Gastroesophageal sphincter (tissue), 4 donors: ENCODE data around the gene SGPP2. TPM values are rescaled to one million over a fixed set of nuclear protein-coding genes. Genes with fewer than 3 reads are reported as not detected.
"Not testable (repeated sequence)": the region's sequence is repeated elsewhere in the genome, so short reads cannot be mapped to it uniquely, and the experiment has no call there.

Experiments used
- ATAC-seq: fragments of 150-250 bp; one replicate; pipeline ENCODE4 v1.9.1; 2016; ENCODE audit warnings: mild to moderate bottlenecking, moderate library complexity
- H3K27ac ChIP-seq, 4 donors: fragments of 200-600 bp; sonication (generic) in 3 of 4; 1 replicate in 3 of 4; 2 replicates in 1 of 4; pipeline ENCODE4 v1.5.1; 2016 to 2019
- H3K27me3 ChIP-seq: fragments of 200-600 bp; sonication (generic); one replicate; pipeline ENCODE4 v1.5.1; 2019
- H3K36me3 ChIP-seq, 2 donors: fragments of 200-600 bp; sonication (generic); one replicate each; pipeline ENCODE4 v1.5.1; 2019; ENCODE audit warnings: control low read depth in 1 of 2
- H3K4me1 ChIP-seq, 3 donors: fragments of 200-600 bp; sonication (generic); 1 replicate in 2 of 3; 2 replicates in 1 of 3; pipeline ENCODE4 v1.5.1; 2016 to 2019; ENCODE audit warnings: control low read depth in 2 of 3
- H3K4me3 ChIP-seq, 2 donors: fragments of 200-600 bp; sonication (generic); one replicate each; pipeline ENCODE4 v1.5.1; 2019; ENCODE audit warnings: mild to moderate bottlenecking in 1 of 2, moderate library complexity in 1 of 2
- H3K9me3 ChIP-seq, 3 donors: fragments of 200-600 bp; sonication (generic); one replicate each; pipeline ENCODE4 v1.5.1; 2017 to 2019; ENCODE audit warnings: control low read depth in 2 of 3
- CTCF ChIP-seq, 4 experiments: fragments of 200-600 bp in 2 of 4; fragments of 450-650 bp in 2 of 4; sonication (generic) in 1 of 4; IDR thresholded peaks; one replicate each; pipeline ENCODE4 v1.5.1; 2017 to 2019; ENCODE audit warnings: antibody characterized with exemption in 4 of 4, mild to moderate bottlenecking in 2 of 4, moderate library complexity in 2 of 4
- EP300 ChIP-seq: sonication (generic); formaldehyde crosslinking; IDR thresholded peaks from one replicate; pipeline ENCODE4 v1.6.1; 2017; ENCODE audit warnings: antibody characterized with exemption, mild to moderate bottlenecking
- POLR2A ChIP-seq, 2 donors: fragments of 450-650 bp; IDR thresholded peaks; one replicate each; pipeline ENCODE4 v1.6.1; 2017; ENCODE audit warnings: antibody characterized with exemption in 2 of 2, mild to moderate bottlenecking in 2 of 2, moderate library complexity in 1 of 2
- POLR2AphosphoS5 ChIP-seq: sonication (generic); formaldehyde crosslinking; IDR thresholded peaks from one replicate; pipeline ENCODE4 v1.6.1; 2017; ENCODE audit warnings: antibody characterized with exemption
- WGBS, 2 donors: methylation state at CpG; one replicate each; pipeline ENCODE4 v1.1.5; 2018; ENCODE audit warnings: low coverage in 1 of 2; 5-methylcytosine and 5-hydroxymethylcytosine counted together
- total RNA-seq, 4 donors: library from RNA; depleted of rRNA; stranded (reverse); fragments of >200 nt; gene quantifications; one replicate each; pipeline ENCODE4 v1.1.0, GENCODE V29; 2016

SGPP2 gene
- total RNA-seq, 4 donors from 2014 or later = 0.89 to 1.8 (median 1.2) TPM; not detected in 1

GRCh38 chr2:222404151-222404905 is 20.0 kb upstream of the SGPP2 start:
- no peaks in the 10 kb centered on the region for H3K9me3 ChIP-seq
- WGBS, 2 donors = 54 to 59% methylated on average over 7 to 8 of the region's 8 CpGs
- H3K27me3 ChIP-seq = no peaks in the 10 kb centered on the region
- no peak overlapping the region for H3K4me3 ChIP-seq
- no peaks in the 10 kb centered on the region for H3K36me3 ChIP-seq
- peaks cover 0 to 1% (median 0%) of the 10 kb centered on the region in 3 donors for H3K4me1 ChIP-seq
- ATAC-seq = no peak
- TF ChIP-seq EP300 (no peak), POLR2AphosphoS5 (no peak), CTCF (IDR thresholded peaks at IDR 0.05) (no peak)
- no peak overlapping the region for H3K27ac ChIP-seq

DNA sequence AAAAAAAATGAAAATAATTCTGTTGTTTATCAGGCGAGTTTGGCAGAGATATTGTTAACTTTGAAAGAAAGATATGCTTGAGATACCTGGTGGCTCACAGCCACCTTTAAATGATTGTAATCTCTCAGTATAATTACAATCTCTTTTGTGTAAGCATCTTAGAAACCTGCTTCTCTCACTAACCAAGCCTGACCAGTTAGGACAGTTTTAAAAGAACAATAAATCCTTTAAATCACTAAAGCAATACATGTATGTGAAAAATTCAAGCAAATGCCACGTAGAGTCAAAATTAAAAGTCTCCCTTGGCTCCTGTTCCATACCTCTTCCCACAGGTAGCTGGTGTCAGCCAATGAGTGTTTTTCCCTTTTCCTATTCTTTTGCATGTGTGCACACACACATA is 15.7 kb upstream of the SGPP2 start:
- Histone ChIP-seq H3K27me3 (no peaks in the 10 kb centered on the region), H3K4me1 (no peaks in the 10 kb centered on the region), H3K27ac (no peak overlapping the region), H3K4me3 (no peak overlapping the region), H3K36me3 (no peaks in the 10 kb centered on the region), H3K9me3 (no peaks in the 10 kb centered on the region)
- ATAC-seq = no peak
- TF ChIP-seq POLR2AphosphoS5 = no peak
- TF ChIP-seq CTCF (IDR thresholded peaks at IDR 0.05) = no peak
- TF ChIP-seq EP300 = no peak
- no peak for TF ChIP-seq POLR2A (IDR thresholded peaks at IDR 0.05)
- WGBS, 2 donors = 71 to 78% methylated on average over 2 of the region's 2 CpGs

GRCh38 chr2:222410534-222410933 is 13.8 kb upstream of the SGPP2 start:
- Histone ChIP-seq H3K27me3 (no peaks in the 10 kb centered on the region), H3K36me3 (no peaks in the 10 kb centered on the region), H3K27ac (no peak overlapping the region), H3K4me1 (no peaks in the 10 kb centered on the region), H3K9me3 (no peaks in the 10 kb centered on the region), H3K4me3 (no peak overlapping the region)
- WGBS, 2 donors = 81 to 87% methylated on average over 3 to 4 of the region's 4 CpGs
- no peak for TF ChIP-seq POLR2AphosphoS5
- TF ChIP-seq POLR2A (IDR thresholded peaks at IDR 0.05) = no peak
- TF ChIP-seq CTCF (IDR thresholded peaks at IDR 0.05) = no peak
- TF ChIP-seq EP300 = no peak
- no peak for ATAC-seq

DNA sequence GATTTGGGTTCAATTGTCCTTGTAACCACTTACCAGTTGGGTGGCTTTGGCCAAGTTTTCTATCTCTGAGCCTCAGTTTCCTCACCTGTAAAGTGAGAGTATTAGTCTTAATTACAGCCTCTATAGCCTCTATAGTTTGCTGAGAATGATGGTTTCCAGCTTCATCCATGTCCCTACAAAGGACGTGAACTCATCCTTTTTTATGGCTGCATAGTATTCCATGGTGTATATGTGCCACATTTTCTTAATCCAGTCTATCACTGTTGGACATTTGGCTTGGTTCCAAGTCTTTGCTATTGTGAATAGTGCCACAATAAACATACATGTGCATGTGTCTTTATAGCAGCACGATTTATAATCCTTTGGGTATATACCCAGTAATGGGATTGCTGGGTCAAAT is 12.0 kb upstream of the SGPP2 start:
- WGBS, 2 donors = 100% methylated on average over 1 to 2 of the region's 2 CpGs
- not testable (repeated sequence) for H3K4me1 ChIP-seq, H3K27ac ChIP-seq, H3K36me3 ChIP-seq, H3K4me3 ChIP-seq, H3K27me3 ChIP-seq, ATAC-seq, H3K9me3 ChIP-seq

DNA sequence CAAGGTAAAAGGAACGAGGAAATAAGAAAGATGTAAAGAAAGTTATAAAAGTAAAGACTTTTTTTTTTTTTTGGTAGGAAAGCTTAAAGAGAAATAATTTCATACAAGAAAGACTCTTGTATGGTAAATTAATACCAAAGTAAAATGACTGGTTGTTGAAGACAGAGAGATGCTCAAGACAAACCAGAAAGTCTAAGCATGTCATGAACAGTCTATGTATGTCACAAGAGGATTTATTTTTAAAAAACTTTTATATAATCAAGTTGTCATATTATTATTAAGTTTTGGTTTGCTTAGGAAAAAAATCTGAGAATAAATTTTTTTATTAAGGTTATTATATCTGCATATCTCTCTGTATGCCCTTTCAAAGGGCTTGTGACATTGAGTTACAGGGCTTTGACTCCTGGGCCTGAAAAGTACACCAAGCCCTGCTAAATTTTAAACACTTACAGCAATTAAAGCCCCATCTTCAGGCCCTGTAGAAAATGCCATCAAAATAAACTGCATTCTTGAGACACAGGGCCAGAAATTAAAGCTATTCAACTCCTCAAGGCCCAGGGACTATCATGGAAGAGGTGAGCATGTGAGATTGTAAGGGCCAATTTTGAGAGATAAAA is 10.9 kb upstream of the SGPP2 start:
- no peak overlapping the region for H3K27ac ChIP-seq
- no peak overlapping the region for H3K4me3 ChIP-seq
- no peaks in the 10 kb centered on the region for H3K27me3 ChIP-seq
- H3K4me1 ChIP-seq = no peaks in the 10 kb centered on the region
- no peaks in the 10 kb centered on the region for H3K36me3 ChIP-seq
- no peak for ATAC-seq
- H3K9me3 ChIP-seq = peaks cover 0 to 5% (median 0%) of the 10 kb centered on the region in 3 donors
- 89% methylated on average over 1 of the region's 1 CpG; no CpG with 5 or more reads in 1 of the 2 donors for WGBS, 2 donors
- TF ChIP-seq CTCF (IDR thresholded peaks at IDR 0.05) = no peak
- no peak for TF ChIP-seq POLR2A (IDR thresholded peaks at IDR 0.05)
- TF ChIP-seq POLR2AphosphoS5 = no peak
- TF ChIP-seq EP300 = no peak
